Left lung (tissue), 10 donors: ENCODE measurements around the gene MXRA7. TPM values are rescaled to one million over a fixed set of nuclear protein-coding genes. Genes with fewer than 3 reads are reported as not detected.
A peak's percentile ranks its signal among the peaks of the same experiment; 100 is the strongest.

ENCODE experiments used
- ATAC-seq: fragments of 200-7000 bp; cut with Tn5 transposase; one replicate; pipeline ENCODE4 v1.9.1; 2020; ENCODE audit warnings: moderate library complexity
- DNase-seq, 4 donors: peaks; one replicate each; pipeline ENCODE4 v3.0.0-alpha.2; 2013 to 2020
- H3K27ac ChIP-seq, 2 donors: fragments of 200-600 bp; sonication (generic) in 1 of 2; one replicate each; pipeline versions ENCODE4 v1.5.0 to v1.8.0; 2020 to 2021
- H3K27me3 ChIP-seq, 2 donors: fragments of 200-600 bp; sonication (generic) in 1 of 2; one replicate each; pipeline versions ENCODE4 v1.5.0 to v1.8.0; 2020 to 2021
- H3K36me3 ChIP-seq, 2 donors: fragments of 200-600 bp; sonication (generic) in 1 of 2; one replicate each; pipeline versions ENCODE4 v1.5.0 to v1.8.0; 2020 to 2021
- H3K4me1 ChIP-seq, 2 donors: fragments of 200-600 bp; one replicate each; pipeline ENCODE4 v1.8.0; 2021
- H3K4me3 ChIP-seq, 2 donors: fragments of 200-600 bp; sonication (generic) in 1 of 2; one replicate each; pipeline versions ENCODE4 v1.5.0 to v1.8.0; 2020 to 2021; ENCODE audit warnings: mild to moderate bottlenecking in 1 of 2
- H3K9me3 ChIP-seq, 2 donors: fragments of 200-600 bp; sonication (generic) in 1 of 2; one replicate each; pipeline versions ENCODE4 v1.5.0 to v1.8.0; 2020 to 2021
- intact Hi-C, 2 donors: fragments of 100-400 bp; cut with DNase I; formaldehyde crosslinking; loops; one replicate each; pipeline versions ENCODE4 v1.11.2 to v1.14.2; 2022
- polyA plus RNA-seq, 6 donors: library from polyadenylated mRNA; unstranded; fragments of 120-200 nt; gene quantifications; one replicate each; pipeline ENCODE4 v1.2.1, GENCODE V29; 2013; ENCODE audit not compliant: insufficient read length in 6 of 6
- total RNA-seq, 2 donors: library from RNA; stranded (reverse); fragmentation: NEBNext Ultra II Directional; extraction: Animal tissue kit (Norgen Biotek cat#: 25700); gene quantifications; one replicate each; pipeline ENCODE4 v1.2.1, GENCODE V29; 2021
- TF ChIP-seq, protein P1 (sequence below), 2 donors: fragments of 200-600 bp; sonication (generic) in 1 of 2; IDR thresholded peaks; one replicate each; pipeline versions ENCODE4 v1.5.0 to v1.8.0; 2021; ENCODE audit warnings: antibody characterized with exemption in 2 of 2
- donor health status: DM: no; HTN: yes; CAD: no.
- donor health status: DM: no; HTN: no; CAD: no.

The MXRA7 gene
- total and polyA plus RNA-seq, 8 donors = 71.5 to 211 (median 88.2) TPM

DNA sequence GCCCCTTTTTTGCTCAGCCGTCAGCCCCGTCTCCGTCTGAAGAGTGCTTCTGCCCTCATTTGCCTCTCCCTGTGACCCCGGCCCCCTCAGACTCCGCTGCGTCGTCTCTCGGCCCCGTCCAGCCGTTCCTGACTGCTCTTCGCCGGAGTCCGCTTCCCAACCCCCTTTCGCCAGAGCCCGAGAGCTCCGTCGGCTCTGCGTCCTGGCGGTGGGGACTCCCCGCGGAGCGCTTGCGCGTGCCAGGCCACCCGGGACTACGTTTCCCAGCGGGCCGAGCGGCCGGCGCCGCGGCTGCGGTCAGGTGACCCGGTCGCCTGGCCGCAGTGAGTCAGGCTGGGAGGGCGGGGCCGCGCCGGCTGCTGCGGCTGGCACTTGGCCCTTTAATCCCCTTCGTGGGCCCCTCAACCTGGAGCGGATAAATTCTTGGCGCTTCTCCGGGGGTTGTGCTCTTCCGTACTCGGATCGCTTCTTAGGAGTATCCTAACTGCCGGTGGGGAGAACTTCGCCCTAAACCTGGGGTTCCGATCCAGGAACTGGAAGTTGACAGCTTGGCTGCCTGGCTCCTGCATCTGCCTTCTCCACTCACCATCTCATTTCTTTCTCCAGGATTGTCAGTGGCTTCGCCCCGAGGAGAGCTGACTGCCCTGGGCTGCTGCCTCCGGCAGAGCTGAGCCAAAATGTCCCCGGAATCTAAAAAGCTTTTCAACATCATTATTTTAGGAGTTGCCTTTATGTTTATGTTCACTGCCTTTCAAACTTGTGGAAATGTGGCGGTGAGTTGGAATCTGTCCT lies 27.1 kb upstream of the MXRA7 start, which contains the start of gene MFSD11:
MFSD11 (plus strand) TSS at position 444 of the 792 bp plus-strand sequence; CDS start at position 678, 234 bp downstream.
- H3K9me3 ChIP-seq = no peaks in the 10 kb centered on the region
- peak within 1 kb of the TSS; percentile 97 to 98 for H3K4me3 ChIP-seq
- TF ChIP-seq, protein P1, sequence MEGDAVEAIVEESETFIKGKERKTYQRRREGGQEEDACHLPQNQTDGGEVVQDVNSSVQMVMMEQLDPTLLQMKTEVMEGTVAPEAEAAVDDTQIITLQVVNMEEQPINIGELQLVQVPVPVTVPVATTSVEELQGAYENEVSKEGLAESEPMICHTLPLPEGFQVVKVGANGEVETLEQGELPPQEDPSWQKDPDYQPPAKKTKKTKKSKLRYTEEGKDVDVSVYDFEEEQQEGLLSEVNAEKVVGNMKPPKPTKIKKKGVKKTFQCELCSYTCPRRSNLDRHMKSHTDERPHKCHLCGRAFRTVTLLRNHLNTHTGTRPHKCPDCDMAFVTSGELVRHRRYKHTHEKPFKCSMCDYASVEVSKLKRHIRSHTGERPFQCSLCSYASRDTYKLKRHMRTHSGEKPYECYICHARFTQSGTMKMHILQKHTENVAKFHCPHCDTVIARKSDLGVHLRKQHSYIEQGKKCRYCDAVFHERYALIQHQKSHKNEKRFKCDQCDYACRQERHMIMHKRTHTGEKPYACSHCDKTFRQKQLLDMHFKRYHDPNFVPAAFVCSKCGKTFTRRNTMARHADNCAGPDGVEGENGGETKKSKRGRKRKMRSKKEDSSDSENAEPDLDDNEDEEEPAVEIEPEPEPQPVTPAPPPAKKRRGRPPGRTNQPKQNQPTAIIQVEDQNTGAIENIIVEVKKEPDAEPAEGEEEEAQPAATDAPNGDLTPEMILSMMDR (IDR thresholded peaks at IDR 0.05) = no peak
- peak in 3 of 4 donors; percentile 93 to 98 (median 98) for DNase-seq
- H3K36me3 ChIP-seq = peaks cover 0 to 49% of the 10 kb centered on the region in 2 donors
- peak; percentile 83 for ATAC-seq
- no peaks in the 10 kb centered on the region for H3K27me3 ChIP-seq
- H3K27ac ChIP-seq = peak within 1 kb of the TSS; percentile 99
- intact Hi-C loops = no loop called here
- peaks cover 22 to 56% of the 10 kb centered on the region in 2 donors for H3K4me1 ChIP-seq

DNA sequence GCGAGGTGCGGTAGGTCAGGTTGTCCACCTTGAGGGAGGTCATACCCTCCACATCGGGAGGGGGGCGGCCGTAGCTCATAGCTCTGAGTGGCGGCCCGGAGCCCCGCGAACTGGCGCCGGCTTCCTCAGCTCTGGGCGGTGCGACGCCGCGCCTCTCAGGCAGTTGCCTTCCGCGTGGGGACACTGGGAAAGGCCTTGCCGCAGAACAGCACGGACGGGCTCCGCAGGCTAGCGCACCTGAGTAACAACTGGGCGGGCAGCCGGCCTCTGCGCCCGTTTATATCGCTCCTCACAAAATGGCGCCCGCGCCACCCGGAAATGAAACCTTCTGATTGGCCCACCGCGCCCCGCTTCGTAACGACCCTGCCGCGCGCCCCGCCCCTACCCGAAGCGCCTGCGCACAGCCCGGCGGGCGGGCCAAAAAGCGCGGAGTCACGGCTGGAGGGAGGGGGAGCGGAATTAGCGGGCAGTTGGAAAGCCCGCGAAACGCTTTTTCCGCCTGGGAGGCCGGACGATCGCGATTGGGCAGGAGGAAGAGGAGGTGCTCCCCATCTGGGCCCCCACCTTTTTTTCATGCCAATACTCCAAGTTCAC lies 26.4 kb upstream of the MXRA7 start, which contains the start of gene SRSF2:
SRSF2 (minus strand) TSS at position 250 of the 594 bp plus-strand sequence; CDS start at position 79, 171 bp downstream.
- H3K27me3 ChIP-seq = no peaks in the 10 kb centered on the region
- DNase-seq (peak; percentile 98 to 99 (median 98)), ATAC-seq (peak; percentile 88)
- peak within 1 kb of the TSS; percentile 97 to 98 for H3K4me3 ChIP-seq
- peak within 1 kb of the TSS; percentile 99 for H3K27ac ChIP-seq
- TF ChIP-seq, protein P1 (IDR thresholded peaks at IDR 0.05) = no peak
- intact Hi-C loops = no loop called here
- H3K36me3 ChIP-seq = peaks cover 0 to 49% of the 10 kb centered on the region in 2 donors
- H3K4me1 ChIP-seq = peaks cover 22 to 63% of the 10 kb centered on the region in 2 donors
- H3K9me3 ChIP-seq = no peaks in the 10 kb centered on the region

DNA sequence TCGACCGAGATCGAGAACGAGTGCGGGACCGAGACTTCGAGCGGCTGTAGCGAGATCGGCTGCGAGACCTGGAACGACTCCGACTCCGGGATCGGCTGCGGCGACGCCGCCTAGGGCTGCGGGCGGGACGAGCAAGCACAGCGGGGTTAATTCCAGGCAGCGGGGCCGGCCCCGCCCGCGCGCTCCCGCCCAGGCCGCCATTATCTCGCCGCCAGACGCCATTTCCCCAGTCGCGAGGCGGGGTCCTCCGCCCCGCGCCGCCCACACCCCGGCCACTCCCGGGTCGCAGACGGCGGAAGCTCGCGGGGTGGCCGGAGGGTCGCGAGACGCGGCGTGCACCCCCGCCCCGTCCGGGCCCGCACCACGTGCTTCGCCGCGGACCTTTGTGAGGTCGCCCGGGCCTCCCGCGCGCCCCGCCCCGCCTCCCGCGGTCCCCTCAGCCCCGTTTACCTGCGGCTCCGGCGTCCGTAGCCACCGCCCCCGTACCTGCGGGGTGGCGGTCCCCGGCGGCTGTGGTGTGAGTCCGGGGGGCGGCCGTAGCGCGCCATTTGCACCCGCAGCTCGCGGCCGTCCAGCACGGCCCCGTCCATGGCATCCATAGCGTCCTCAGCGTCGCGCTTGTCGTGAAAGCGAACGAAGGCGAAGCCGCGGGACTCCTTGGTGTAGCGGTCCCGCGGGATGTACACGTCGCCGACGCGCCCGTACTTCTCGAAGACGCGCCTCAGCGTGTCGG lies 25.8 kb upstream of the MXRA7 start:
- DNase-seq (peak; percentile 67 to 94 (median 81)), ATAC-seq (peak; percentile 43)
- Histone ChIP-seq H3K9me3 (no peaks in the 10 kb centered on the region), H3K27ac (peak overlapping the region; percentile 99), H3K4me1 (peaks cover 22 to 70% of the 10 kb centered on the region in 2 donors), H3K4me3 (peak overlapping the region; percentile 97 to 98), H3K27me3 (no peaks in the 10 kb centered on the region), H3K36me3 (peaks cover 0 to 49% of the 10 kb centered on the region in 2 donors)
- TF ChIP-seq, protein P1 (IDR thresholded peaks at IDR 0.05) = no peak
- intact Hi-C loops = no loop called here

DNA sequence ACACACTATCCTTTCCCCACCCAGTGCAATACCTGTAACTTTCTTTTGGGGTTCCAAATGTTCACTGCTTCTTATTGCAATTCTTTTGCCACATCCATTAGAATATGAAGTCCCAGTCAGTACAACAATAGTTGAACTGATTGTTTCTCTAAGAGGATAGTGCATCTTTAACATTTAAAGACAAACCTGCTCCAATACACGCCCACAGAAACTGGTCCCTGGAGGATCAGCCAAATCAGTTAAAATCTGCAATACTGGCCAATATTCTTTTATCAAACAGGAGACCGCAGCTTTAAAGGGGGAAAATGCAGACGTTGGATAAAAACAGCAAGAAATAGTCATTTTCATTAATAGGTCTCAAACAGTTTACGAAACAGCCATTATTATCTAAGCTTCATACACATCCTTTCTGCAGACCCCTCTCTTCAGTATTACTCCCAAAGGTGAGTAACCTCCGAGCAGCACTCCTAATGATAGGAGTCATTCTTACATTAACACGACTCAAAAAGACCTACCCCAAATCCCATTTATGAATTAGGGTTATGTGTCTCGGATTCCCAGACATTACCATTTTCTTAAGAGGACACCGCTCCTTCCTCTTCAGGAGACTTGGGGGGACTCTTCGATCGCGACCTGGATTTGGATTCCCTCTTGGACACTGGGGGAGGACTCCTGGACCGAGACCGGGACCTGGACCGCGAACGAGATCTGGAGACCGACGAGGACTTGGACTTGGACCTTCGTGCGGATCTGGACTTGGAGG lies 25.0 kb upstream of the MXRA7 start:
- H3K27ac ChIP-seq = peak overlapping the region; percentile 99
- H3K4me1 ChIP-seq = peaks cover 22 to 75% of the 10 kb centered on the region in 2 donors
- no peaks in the 10 kb centered on the region for H3K9me3 ChIP-seq
- DNase-seq (no peak), ATAC-seq (no peak)
- H3K4me3 ChIP-seq = peak overlapping the region; percentile 97 to 98
- intact Hi-C loops = no loop called here
- TF ChIP-seq, protein P1 (IDR thresholded peaks at IDR 0.05) = peak in 1 of 2 donors; percentile 4
- no peaks in the 10 kb centered on the region for H3K27me3 ChIP-seq
- H3K36me3 ChIP-seq = peaks cover 0 to 54% of the 10 kb centered on the region in 2 donors
